RKO (cell line): Measurements from ENCODE around the gene KLK11.

Experiments used
- DNase-seq: peaks from one replicate; pipeline ENCODE4 v3.0.0-alpha.2; 2016; ENCODE audit warnings: low spot score

The KLK11 gene, protein sequence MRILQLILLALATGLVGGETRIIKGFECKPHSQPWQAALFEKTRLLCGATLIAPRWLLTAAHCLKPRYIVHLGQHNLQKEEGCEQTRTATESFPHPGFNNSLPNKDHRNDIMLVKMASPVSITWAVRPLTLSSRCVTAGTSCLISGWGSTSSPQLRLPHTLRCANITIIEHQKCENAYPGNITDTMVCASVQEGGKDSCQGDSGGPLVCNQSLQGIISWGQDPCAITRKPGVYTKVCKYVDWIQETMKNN

DNA sequence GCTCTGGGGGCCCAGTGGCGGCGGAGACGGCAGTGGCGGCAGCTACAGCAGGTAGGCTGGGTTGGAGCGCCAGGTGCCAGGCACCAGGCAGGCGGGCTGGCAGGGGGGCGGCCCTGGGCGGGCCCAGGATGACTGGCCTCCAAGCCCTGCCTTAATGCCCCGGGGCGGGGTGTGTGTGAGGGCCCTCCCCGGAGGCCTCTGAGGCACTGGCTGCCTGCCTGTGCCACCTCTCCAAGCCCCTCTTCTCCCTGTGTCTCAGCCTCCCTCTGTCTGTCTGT lies at the start of gene KLK11:
Gene KLK11, minus strand, starts transcription at position 63 of the 278 bp plus-strand sequence. CDS start 985 bp downstream, outside the sequence.
- DNase-seq, result no peak

DNA sequence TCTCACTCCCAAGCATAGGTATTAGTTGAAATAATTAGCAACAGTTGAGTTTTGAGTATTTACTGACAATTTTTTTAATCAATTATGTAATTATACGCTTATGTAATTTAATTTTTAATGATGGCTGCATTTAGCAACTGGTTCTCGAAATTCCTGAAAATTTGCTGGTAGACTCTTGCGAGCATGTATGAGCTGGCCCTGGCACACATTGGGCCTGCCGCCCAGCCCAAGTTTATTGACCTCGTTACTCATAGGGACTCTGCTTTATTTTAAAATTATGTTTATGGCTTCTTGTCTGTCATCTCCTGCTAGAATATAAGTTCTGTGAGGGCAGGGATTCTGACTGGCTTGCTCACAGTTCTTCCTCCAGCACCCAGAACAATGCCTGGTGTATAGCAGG lies 49.6 kb upstream of the KLK11 start:
- DNase-seq, result no peak

DNA sequence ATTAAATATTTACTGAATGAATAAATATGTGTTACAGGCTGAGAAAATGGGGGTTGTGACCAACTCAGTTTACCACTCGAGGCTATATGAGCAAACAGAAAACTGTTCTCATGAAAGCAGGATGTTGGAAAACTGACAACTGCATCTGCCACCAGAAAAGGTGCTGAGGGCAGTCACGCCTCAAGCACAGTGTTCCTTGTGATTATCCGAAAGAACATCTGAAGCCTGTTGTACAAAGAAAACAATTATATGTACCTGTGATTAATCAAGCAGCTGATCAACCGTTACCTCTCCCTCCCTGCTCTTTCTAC lies 44.6 kb upstream of the KLK11 start:
- no peak for DNase-seq

DNA sequence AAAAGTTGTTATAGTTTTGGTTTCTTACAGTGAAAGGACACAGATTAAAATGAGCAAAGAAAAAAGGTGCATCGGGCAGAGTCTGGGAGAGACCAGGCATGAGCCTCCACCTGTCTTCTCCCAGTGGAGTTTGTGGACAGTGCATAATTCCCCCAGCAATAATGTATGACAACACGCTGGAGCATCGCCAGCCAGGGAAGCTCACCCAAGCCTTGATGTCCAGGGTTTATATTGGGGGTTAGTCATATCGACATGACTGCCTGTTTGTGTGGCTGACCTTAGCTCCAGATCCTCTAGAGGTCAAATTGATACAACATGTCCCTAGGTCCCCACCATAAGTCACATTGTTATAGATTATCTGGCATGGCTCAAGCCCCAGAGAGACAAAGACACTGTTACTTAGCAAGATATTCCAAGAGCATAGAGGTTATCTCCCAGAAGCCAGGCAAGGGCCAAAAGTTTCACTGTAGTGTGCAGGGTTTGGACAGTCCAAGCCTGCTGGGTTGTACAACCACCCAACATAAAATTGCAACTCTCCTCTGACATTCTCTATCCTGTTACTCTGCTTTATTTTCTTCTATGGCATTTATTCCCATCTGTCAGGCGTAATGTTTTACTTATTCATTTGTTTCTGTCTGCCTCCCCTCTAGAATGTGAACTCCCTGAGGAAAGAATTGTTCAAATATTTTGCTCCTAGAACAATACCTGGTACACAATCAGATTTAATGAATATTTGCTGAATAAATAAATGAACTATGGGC lies 44.1 kb upstream of the KLK11 start:
- DNase-seq, result no peak

DNA sequence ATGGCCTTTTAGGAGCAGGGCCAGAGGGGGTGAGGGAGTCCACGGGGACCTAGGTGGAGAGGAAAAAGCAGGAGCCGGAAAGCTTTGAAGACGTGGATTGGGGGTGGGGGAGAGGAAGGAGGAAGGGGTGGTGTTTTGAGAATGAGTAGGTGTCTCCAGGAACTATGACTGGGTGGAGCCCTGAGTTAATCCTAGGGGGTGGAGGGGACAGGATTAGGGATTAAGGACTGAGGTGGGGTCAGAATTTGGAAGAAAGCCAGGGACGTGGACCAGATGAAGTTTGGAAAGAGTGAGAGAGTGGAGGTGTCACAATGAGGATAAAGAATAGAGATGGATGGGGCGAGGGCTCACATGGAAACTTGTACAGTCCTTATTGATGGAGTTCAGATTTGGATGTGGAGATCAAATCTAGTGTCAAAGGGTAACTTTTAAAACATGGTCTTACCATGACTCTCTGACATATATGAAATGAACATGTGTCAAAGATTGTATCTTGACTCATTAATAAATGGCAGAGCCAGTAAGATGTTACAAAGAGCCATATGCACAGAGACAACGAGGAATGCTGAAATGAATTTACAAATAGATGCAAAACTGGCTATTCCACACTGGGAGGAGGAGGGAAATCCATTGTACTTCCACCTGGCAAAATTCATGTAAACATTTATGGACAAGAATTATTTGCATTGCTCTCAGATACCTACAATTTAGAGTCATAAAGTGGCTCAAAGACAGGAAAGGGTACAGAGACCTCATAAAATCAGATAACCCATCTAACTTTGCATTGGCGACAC lies 40.2 kb upstream of the KLK11 start:
- DNase-seq, result no peak

DNA sequence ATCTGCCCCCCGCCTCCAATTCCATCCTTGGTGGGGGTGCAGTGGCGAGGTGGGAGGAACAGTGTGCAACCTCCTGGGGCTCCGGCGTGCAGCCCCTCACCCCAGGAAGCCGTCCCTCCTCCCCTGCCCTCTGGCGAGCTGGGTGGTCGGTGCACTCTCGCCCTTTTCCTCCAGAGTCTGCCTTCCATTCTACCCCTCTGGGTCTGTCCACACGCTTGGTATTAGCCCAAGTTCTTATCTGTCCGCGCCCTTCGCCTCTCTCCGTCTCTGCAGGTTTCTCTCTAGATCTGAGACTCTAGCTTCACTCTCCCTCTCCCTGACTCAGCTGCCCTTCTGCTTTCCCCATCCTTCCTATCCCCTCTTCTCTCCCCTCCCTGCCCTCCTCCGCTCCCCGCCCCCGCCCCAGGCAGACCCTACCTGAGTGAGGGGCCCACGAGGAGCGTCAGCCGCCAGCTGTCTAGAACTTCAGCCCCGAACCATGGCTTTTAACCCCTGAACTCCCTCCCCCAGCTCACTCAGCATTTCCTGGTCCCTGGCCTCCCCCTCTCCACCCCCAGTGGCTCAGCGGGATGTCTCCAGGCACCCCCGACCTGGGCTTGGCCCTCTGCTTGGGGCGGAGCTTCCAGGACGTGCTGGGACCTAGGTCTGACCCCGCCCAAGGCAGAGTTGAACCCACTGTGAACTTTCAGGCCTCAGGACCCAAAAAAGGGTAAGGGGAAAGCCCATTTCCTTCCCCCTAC lies 39.0 kb upstream of the KLK11 start:
- no peak for DNase-seq

DNA sequence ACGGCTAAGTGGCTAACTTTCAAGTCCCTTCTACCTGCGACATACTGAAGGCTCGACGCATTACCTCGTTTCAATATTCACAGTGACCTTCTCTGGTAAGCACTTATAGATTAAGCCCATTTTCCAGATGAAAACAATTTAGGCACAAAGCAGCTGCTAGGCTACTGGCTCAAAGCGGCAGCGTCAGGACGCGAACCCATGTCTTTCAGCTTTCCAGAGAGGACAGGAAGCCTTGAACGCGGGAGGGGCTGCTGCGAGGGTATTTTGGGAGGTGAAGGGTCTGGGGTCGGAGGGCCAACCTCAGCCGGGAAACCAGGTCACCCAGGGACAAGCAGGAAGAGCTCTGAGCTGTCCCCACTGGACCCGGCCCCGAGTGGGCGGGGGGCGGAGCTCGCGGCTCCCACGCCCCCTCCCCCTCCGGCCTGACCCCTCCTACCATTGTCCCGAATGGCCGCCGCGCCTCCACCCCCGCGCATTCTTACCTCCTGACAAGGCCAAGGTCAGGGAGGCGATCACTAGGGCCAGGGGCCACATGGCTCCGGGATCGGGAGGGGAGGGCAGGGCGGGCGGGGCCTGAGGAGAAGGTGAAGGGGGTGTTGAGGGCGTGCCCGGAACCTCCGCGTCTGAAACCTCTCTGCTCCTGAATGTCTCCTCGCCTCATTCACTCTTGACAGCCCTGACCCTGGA lies 38.3 kb upstream of the KLK11 start, which contains the start of gene KLK13:
Gene KLK13, minus strand, starts transcription at position 559 of the 687 bp plus-strand sequence. Its CDS starts 25 bp downstream, at position 534.
- DNase-seq, result no peak

DNA sequence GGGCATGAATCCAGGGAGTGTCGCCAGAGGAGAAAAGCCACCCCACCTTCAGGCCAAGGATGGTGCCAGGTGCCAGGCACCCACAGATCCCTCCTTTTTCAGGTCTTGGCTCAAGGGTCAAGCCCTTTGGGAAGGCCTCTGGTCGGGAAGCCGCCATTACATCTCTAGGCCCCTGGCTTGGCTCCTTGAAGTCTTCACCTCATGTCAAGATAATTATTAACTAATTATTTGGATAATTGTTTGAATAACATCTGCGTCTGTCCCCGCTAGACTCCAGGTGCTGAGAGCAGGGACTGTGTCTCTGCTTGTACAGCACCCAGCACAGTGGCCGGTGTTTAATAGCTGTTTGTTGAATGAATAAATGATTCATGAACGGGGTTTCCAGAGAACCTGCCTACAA lies 37.2 kb upstream of the KLK11 start:
- no peak for DNase-seq

DNA sequence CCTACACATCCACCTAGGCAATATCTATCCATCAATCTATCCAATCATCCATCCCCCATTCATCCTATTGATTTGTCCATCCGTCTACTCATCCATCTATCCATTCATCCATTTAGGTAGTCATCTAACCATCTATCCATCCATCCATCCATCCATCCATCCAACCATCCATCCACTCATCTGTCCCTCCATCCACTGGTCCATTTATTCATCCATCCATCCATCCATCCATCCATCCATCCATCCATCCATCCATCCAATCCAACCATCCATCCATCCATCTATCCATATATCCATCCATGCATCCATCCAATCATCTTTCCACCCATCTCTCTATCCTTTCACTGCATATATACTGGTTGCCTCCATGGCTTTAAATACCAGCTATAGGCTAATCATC lies 34.6 kb upstream of the KLK11 start:
- DNase-seq, result no peak

DNA sequence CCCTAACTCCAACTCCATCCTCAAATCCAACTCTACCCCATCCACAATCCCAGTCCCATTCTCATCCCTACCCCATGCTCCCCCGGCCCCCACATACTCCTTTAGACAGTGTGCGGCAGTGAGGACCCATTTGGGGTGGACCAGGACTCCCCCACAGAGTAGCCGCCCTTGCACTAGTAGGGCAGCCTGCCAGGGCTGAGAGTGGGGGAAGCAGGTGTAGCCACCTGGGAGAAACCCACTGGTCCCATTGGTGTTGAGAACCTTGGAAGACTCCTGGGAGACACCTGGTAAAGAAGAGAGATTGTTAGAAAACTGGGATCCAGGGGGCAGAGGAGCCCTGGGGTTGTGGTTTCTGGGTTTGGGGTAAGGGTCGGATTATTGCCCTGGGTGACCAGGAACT lies 33.9 kb upstream of the KLK11 start:
- no peak for DNase-seq

DNA sequence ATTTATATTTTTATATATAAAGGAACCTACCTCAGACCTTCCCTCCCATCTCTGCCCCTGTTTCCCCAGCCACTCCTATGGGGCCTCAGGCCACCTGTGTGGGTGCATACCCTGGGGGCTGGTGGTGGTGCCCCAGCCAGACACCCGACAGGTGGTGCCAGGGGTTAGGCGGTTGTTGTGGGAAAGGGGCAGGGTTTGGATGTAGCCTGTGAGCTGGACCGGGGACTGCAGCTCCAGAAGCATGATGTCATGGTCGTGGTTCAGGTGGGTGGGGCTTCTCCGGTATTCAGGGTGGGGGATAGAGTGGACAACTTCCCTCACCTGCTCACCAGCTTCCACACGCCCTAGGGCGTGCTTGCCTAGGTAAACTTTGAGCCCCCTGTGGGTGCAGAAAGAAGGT lies 33.3 kb upstream of the KLK11 start:
- DNase-seq, result no peak

DNA sequence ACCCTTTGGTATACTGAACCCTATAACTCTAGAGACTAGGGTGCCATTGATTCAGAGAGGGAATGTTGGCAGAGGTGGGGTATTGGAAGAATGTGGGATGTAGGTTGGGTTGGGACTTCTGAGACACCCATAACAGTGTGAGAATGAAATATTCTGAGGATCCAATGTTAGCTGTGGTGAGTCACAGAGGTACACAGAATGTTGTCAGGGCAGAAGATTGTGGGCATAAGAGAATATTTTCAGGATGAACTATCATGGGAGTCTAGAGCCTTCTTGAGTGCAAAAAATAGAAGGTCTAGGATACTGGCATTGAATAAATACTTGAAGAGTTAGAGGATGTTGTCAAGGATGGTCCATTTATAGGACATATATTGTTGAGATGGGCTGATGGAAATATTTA lies 29.4 kb upstream of the KLK11 start:
- no peak for DNase-seq

DNA sequence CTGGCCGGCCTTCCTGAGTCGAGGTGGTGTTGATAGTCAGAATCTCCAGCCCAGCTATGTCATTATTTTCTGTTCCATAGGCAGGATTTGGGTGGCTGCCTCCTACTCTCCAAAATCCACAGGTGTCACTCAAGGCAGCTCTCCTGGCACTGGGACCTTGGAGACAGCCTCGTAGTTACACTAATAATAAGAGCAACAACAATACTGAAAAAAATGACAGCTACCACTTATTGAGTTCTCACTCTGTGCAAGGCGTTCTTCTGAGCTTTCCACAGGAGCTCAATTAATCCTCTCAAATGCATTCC lies 20.6 kb upstream of the KLK11 start:
- no peak for DNase-seq

DNA sequence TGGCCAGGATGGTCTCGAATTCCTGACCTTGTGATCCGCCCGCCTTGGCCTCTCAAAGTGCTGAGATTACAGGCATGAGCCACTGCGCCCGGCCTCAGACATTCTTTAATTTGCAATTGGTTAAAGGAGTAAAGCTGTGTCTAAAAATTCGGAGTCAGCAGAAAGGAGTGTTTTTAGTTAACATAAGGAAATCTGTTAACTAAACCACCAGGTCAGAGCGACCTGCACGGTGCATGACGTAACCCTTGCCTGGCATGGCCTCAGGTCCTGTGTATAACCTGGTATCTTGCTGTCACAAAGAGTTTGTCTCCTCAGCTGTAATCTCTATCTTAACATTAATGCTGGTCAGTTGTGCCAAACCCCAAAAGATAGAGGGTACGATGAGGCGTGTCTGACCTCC lies 17.9 kb upstream of the KLK11 start:
- no peak for DNase-seq

DNA sequence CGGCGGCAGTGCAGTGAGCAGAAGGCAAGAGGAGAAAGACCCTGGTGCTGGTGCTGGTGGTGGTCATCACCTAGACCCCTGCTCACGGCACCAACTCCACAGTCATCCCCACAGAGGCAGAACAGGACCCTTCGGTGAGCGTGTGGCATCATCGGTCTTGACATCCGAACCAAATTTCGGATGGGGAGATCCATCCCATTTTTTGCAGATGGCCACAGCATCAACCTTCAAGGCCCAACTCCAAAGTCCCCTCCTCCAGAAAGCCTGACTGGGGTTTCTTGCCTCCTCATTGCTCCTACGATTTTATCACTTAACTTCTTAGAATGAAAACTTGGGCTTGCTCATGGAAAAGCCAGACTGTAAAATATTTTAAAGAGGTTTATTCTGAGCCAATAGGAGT lies 17.1 kb upstream of the KLK11 start:
- DNase-seq, result no peak

DNA sequence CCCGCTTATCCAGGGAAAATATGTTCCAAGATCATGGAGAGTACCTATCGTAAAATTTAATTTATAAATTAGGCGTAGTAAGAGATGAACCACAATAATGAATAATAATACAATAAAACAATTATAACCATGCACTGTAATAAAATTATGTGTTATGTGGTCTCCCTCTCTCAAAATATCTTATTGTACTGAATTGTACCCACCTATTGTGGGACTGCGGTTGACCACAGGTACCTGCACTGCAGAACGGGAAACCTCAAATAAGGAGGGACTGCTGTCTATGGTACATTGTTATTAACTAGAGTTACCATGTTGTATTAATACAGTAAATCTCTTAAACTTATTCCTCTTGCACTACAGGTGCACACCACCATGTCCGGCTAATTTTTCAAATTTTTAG lies 13.7 kb upstream of the KLK11 start:
- no peak for DNase-seq

DNA sequence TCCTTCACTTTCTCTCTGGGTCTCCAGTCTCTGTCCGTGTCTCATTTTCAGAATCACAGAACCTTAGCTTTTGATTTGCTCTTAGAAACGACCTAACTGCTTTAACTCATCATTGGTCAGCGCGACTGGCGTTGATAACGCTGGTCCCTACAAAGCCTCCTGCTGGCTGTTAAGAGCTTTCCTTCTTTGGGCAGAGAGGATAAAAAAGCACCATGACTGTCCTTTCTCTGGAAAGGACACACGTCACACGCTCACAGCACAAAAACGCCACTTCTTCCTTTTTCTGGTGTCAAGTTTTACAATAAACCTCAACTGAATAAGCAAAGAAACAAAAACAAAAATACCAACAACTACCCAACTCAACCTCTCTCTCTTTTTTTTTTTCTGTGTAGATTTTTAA lies 10.1 kb upstream of the KLK11 start:
- DNase-seq, result no peak

DNA sequence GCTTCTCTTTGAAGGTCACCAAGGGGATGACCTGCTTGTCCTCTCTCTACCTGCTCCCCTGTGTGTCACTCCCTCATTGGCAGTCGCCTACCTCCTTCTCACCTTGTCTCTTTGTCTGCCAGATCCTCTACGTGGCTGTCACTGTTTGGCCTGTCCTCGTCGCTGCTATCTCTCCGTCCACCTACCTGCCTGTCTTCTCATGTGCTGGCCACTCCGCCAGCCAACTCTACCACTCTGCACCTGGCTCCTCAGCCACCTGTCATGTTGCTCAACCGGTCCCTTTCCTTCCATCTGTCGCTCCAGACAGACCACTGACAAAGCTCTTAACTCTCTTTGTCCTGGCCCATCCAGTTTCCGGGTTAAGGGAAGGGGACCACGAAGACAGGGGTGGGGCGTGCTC lies 8.3 kb upstream of the KLK11 start, which contains the start of gene KLK12:
Gene KLK12, minus strand, starts transcription at position 299 of the 400 bp plus-strand sequence. CDS start 381 bp downstream, outside the sequence.
- DNase-seq, result no peak

DNA sequence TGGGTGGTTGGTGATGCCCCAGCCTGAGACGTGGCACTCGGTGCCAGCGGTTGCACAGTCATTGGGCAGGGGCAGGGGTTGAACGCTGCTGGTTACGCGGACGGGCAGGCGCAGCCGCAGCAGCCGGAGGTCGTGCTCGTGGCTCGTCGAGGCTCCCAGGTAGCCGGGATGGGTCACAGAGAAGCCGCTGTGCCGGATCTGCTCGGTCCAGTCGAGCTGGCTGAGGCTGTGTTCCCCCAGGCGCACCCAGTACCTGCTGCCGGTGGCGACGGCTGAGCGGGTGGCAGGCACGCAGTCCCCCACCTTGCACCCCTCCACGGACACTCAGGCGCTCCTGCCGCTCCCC lies 5.4 kb upstream of the KLK11 start:
- DNase-seq, result no peak

DNA sequence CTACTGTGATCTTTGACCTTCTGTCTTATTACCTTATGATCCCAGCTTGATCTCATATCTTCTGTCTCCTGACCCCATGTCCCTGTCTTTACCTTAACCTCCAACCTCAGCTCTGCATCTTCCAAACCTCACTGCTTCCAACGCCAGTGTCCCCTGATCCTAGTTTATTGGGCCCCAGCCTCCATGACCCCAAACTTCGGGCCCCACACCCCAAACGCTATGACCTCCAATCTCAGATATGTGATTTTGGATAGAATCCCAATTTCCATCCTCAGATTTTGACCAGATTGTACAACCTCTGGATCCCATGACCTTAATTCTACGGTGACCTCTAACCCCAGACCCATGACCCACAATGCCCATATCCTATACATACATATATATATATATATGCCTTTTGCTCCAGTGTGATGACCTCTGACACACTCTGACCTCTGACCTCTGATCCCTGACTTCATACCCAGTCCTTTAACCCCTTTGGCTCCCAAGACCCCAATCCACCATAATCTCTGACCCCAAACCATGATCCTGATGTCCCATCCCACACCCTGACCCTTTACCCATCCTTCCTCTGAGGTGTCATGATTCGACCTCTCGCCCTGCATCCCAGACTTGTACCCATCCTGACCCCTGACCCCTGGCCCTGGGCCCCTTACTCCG lies 4.9 kb upstream of the KLK11 start:
- no peak for DNase-seq

DNA sequence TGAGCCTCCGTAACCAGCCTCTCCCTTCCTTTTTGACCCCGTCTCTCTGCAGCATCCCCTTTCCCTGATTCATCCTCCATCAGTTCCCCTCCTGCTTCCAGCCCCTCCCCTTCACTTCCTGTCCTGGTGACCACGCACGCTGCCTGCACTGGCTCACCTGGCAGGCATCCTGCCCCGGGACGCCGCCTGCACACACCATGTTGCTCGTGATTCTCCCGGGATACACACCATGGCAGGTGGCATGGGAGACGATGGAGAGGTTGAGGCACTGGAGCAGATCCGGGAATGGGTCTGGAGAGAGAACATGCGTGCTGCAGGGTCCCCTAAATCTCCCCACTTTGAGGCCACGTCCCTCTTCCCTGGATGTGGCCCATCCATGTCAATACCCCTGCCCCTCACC lies 4.2 kb upstream of the KLK11 start:
- DNase-seq, result no peak

DNA sequence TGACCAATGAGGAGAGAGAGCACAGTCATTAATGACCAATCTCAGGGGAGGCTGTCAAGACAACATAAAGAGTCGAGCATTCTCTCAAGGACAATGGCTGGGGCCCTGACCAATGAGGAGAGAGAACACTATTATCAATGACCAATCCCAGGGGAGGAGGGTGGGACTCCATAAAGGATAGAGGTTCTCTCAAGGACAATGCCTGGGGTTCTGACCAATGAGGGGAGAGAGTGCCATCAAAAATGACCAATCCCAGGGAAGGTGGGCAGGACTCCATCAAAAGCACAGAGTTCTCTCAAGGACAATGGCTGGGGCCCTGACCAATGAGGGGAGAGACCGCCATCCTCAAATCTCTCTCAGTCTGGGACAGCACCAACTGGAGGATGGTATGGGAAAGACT lies 3.3 kb upstream of the KLK11 start:
- DNase-seq, result no peak
